ENCODE data around the gene TRAF3IP1.
"Not testable (repeated sequence)": the region's sequence is repeated elsewhere in the genome, so short reads cannot be mapped to it uniquely, and the experiment has no call there.

The TRAF3IP1 gene

GRCh38 chr2:238433941-238434845 lies 113.9 kb downstream of the TRAF3IP1 start:
- DNase-seq: no peak

GRCh38 chr2:238434846-238435751 lies 114.8 kb downstream of the TRAF3IP1 start:
- DNase-seq: no peak

GRCh38 chr2:238435752-238436096 lies 115.4 kb downstream of the TRAF3IP1 start:
- DNase-seq: no peak

GRCh38 chr2:238438856-238439849 lies 118.8 kb downstream of the TRAF3IP1 start:
- no peak for DNase-seq

GRCh38 chr2:238439917-238440316 lies 119.6 kb downstream of the TRAF3IP1 start:
- DNase-seq: no peak

- no peak for DNase-seq
Measured at GRCh38 chr2:238440331-238440730, 120.0 kb downstream of the TRAF3IP1 start.

GRCh38 chr2:238440767-238441166 lies 120.4 kb downstream of the TRAF3IP1 start:
- DNase-seq: no peak

- DNase-seq: no peak
Measured at GRCh38 chr2:238441262-238442114, 121.2 kb downstream of the TRAF3IP1 start.

- not testable (repeated sequence) for DNase-seq
Measured at GRCh38 chr2:238442257-238442656, 121.9 kb downstream of the TRAF3IP1 start.

- no peak for DNase-seq
Measured at GRCh38 chr2:238444242-238444641, 123.9 kb downstream of the TRAF3IP1 start.

GRCh38 chr2:238445409-238446190 lies 125.3 kb downstream of the TRAF3IP1 start:
- no peak for DNase-seq

- DNase-seq: no peak
Measured at GRCh38 chr2:238446371-238446770, 126.1 kb downstream of the TRAF3IP1 start.

GRCh38 chr2:238448031-238448955 lies 128.0 kb downstream of the TRAF3IP1 start:
- DNase-seq: no peak

- no peak for DNase-seq
Measured at GRCh38 chr2:238449241-238449640, 128.9 kb downstream of the TRAF3IP1 start.

- no peak for DNase-seq
Measured at GRCh38 chr2:238449909-238450417, 129.6 kb downstream of the TRAF3IP1 start.

GRCh38 chr2:238450440-238450861 lies 130.1 kb downstream of the TRAF3IP1 start:
- DNase-seq: no peak

Data from NCI-H82 (cell line).